CD4-positive, alpha-beta T cell treated with Interleukin-4 for 1 hour (primary cell): Measurements from ENCODE around the gene G6PC2.

Source experiments
- DNase-seq, 2 donors: peaks; one replicate each; pipeline ENCODE4 v3.0.0-alpha.2; 2020 to 2022

The G6PC2 gene

DNA sequence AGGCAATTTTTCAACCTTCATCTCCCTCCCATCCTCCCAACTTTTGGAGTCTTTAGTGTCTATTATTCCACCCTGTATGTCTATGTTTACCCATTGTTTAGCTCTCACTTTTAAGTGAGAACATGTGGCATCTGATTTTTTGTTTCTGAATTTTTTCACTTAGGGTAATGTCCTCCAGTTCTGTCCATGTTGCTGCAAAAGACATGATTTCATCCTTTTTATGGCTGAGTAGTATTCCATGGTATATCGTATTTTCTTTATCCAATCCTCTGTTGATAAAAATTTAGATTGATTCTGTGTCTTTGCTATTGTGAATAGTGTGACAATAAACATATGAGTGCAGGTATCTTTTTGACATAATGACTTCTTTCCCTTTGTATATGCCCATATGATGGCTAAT lies 48.2 kb downstream of the G6PC2 start:
- no peak for DNase-seq

DNA sequence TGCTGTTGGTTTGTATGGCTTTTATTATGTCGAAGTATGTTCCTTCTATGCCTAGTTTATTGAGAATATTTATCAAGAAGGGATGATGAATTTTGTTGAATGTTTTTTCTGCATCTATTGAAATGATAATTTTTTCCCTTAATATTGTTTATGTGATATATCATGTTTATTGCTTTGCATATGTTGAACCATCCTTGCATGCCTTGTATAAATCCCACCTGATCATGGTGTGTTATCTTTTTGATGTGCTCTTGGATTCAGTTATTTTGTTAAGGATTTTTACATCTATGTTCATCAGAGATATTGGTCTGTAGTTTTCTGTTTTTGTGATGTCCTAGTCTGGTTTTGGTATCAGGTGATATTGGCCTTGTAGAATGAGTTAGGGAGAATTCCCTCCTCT lies 50.8 kb downstream of the G6PC2 start:
- DNase-seq, result no peak

DNA sequence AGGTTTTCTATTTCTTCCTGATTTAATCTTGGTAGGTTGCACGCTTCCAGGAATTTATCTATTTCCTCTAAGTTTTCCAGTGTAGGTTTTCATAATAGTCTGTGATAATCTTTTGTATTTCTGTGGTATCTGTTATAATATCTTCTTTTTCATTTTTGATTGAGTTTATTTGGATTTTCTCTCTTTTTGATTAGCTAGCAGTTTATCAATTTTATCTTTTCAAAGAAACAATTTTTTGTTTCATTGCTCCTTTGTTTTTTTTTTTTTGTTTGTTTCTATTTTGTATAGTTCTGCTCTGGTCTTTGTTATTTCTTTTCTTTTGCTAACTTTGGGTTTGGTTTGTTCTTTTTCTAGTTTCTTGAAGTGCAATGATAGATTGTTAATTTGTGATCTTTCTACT lies 51.3 kb downstream of the G6PC2 start:
- DNase-seq, result no peak

DNA sequence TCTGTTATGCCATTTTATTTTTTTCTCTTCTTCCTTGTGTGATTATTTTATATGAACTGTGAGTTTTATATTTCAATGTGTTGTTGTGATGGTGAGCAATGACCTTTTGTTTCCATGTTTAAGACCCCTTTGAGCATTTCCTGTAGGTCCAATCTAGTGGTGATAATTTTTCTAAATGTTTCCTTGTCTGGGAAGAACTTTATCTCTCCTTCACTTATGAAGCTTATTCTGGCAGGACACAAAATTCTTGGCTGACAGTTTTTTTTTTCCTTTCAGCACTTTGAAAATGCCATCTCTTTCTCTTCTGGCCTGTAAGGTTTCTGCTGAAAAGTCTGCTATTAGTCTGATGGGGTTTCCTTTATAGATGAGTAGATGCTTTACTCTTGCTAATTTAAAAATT lies 53.2 kb downstream of the G6PC2 start:
- DNase-seq, result no peak

DNA sequence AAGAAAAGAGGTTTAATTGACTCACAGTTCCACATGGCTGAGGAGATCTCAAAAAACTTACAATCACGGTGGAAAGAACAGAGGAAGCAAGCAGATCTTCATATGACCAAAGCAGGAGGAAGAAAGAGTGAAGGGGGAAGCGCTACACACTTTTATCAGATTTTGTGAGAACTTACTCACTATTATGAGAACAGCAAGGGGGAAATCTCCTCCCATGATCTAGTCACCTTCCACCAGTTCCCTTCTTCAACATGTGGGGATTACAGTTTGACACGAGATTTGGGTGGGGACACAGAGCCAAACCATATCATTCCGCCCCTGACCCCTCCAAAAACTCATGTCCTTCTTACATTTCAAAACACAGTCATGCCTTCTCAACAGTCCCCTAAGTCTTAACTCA lies 54.2 kb downstream of the G6PC2 start:
- DNase-seq, result no peak

DNA sequence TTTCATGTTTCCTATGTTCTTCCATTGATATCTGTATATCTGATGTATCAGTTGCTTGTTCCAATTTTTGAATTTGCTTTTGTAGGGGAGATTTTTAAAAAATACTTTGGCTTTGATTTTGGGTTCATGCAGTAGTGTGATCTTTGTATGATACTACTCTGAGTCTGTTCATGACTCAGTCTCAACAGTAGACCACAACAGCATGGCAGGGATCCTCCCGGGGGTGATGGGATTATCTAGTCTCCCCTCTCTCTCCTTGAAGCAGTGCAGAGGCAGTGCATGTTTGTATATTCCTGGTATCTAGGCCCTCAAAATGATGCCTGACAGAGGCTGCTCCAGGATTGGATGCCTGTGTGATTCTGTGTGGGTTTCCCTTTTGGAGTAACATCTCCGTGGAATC lies 55.3 kb downstream of the G6PC2 start:
- DNase-seq, result no peak
